Measurements from ENCODE around the gene PDRG1. TPM values are rescaled to one million over a fixed set of nuclear protein-coding genes. Genes with fewer than 3 reads are reported as not detected.

Gene PDRG1
- total RNA-seq, 1 donor from 2014 or later = 20.6 TPM

GRCh38 chr20:31909253-31910070 lies 42.4 kb downstream of the PDRG1 start:
- H2AFZ ChIP-seq (ENCODE audit: low read depth, low read length) = no peak overlapping the region
- Mint-ChIP-seq H3K4me3 (ENCODE audit: unreplicated experiment) (no peak overlapping the region), H3K27me3 (ENCODE audit: low read depth, unreplicated experiment) (peaks cover 8% of the 10 kb centered on the region), H3K9me3 (ENCODE audit: unreplicated experiment) (no peaks in the 10 kb centered on the region), H3K36me3 (ENCODE audit: low read depth, unreplicated experiment) (no peaks in the 10 kb centered on the region), H3K27ac (ENCODE audit: unreplicated experiment) (no peak overlapping the region), H3K4me1 (ENCODE audit: low read depth, unreplicated experiment) (no peaks in the 10 kb centered on the region)
- H3K27ac ChIP-seq (ENCODE audit: low read depth, low read length) = no peak overlapping the region
- no peaks in the 10 kb centered on the region for H3K4me1 ChIP-seq (ENCODE audit: insufficient read depth, low read length)
- no peaks in the 10 kb centered on the region for H3K27me3 ChIP-seq (ENCODE audit: insufficient read depth, low read length)
- H3K4me2 ChIP-seq (ENCODE audit: low read length) = no peak overlapping the region
- no peak overlapping the region for H3K4me3 ChIP-seq (ENCODE audit: insufficient read depth, low read depth, low read length)
- H4K20me1 ChIP-seq (ENCODE audit: insufficient read depth, low read length) = no peaks in the 10 kb centered on the region
- H3K79me2 ChIP-seq (ENCODE audit: insufficient read depth, low read length) = no peaks in the 10 kb centered on the region
- FAIRE-seq = no peak
- H3K9me3 ChIP-seq (ENCODE audit: insufficient read depth, low read depth, low read length) = no peaks in the 10 kb centered on the region
- no peak overlapping the region for H3K9ac ChIP-seq (ENCODE audit: low read length)
- DNase-seq (ENCODE audit: low read depth) = no peak
- TF ChIP-seq CTCF (IDR thresholded peaks at IDR 0.05; ENCODE audit: insufficient read depth, low read depth, low read length) (no peak), EZH2 (IDR thresholded peaks at IDR 0.05; ENCODE audit: insufficient read depth, low read length) (no peak)
- no peaks in the 10 kb centered on the region for H3K36me3 ChIP-seq (ENCODE audit: insufficient read depth, low read length)

DNA sequence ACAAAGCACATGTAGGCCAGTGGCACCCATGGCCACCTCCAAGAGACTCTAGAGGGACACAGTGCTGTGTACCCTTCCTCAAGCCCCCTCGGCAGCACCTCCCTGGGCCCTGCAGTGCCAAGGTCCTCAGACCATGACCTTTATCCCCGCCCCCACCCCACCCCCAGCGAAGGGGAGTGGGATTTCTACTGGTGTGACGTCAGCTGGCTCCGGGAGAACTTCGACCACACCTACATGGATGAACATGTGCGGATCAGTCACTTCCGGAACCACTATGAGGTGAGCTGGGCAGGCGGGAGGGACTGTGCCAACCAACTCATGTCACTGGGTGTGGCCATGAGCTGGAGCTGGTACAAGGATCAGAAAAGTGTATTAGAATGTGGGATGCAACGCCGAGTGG lies 43.4 kb downstream of the PDRG1 start:
- no peak overlapping the region for H2AFZ ChIP-seq (ENCODE audit: low read depth, low read length)
- no peaks in the 10 kb centered on the region for H3K9me3 ChIP-seq (ENCODE audit: insufficient read depth, low read depth, low read length)
- H3K79me2 ChIP-seq (ENCODE audit: insufficient read depth, low read length) = no peaks in the 10 kb centered on the region
- H3K27me3 ChIP-seq (ENCODE audit: insufficient read depth, low read length) = no peaks in the 10 kb centered on the region
- H3K27ac ChIP-seq (ENCODE audit: low read depth, low read length) = no peak overlapping the region
- H3K9ac ChIP-seq (ENCODE audit: low read length) = no peak overlapping the region
- no peak for TF ChIP-seq CTCF (IDR thresholded peaks at IDR 0.05; ENCODE audit: insufficient read depth, low read depth, low read length)
- TF ChIP-seq EZH2 (IDR thresholded peaks at IDR 0.05; ENCODE audit: insufficient read depth, low read length) = no peak
- H3K36me3 Mint-ChIP-seq (ENCODE audit: low read depth, unreplicated experiment) = no peaks in the 10 kb centered on the region
- no peak overlapping the region for H3K4me2 ChIP-seq (ENCODE audit: low read length)
- no peaks in the 10 kb centered on the region for H3K9me3 Mint-ChIP-seq (ENCODE audit: unreplicated experiment)
- no peaks in the 10 kb centered on the region for H3K36me3 ChIP-seq (ENCODE audit: insufficient read depth, low read length)
- H3K27ac Mint-ChIP-seq (ENCODE audit: unreplicated experiment) = no peak overlapping the region
- no peak overlapping the region for H3K4me3 Mint-ChIP-seq (ENCODE audit: unreplicated experiment)
- no peak overlapping the region for H3K4me3 ChIP-seq (ENCODE audit: insufficient read depth, low read depth, low read length)
- peaks cover 8% of the 10 kb centered on the region for H3K27me3 Mint-ChIP-seq (ENCODE audit: low read depth, unreplicated experiment)
- FAIRE-seq (no peak), DNase-seq (ENCODE audit: low read depth) (no peak)
- H3K4me1 ChIP-seq (ENCODE audit: insufficient read depth, low read length) = no peaks in the 10 kb centered on the region
- H4K20me1 ChIP-seq (ENCODE audit: insufficient read depth, low read length) = no peaks in the 10 kb centered on the region
- H3K4me1 Mint-ChIP-seq (ENCODE audit: low read depth, unreplicated experiment) = no peaks in the 10 kb centered on the region

DNA sequence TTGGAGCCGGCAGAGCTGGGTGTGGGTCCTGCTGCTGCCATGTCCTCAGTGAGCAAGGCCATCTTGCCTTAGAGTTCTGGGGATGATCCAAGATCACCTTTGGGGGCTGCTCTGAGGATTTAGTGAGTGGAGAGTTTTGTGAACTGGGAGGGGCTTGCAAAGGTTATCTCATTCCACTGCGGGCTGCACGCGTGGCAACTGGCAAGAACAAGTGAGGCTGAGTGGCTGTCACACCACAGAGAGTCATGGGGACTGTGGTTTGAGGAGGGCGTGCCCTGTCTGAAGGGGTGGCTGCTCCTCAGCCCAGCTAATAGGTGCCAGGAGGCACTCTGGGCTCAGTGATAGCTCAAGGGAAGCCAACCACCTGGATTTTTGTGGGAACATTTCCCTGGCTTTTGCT lies 43.8 kb downstream of the PDRG1 start:
- no peak for DNase-seq (ENCODE audit: low read depth)
- Mint-ChIP-seq H3K4me3 (ENCODE audit: unreplicated experiment) (no peak overlapping the region), H3K27me3 (ENCODE audit: low read depth, unreplicated experiment) (peaks cover 8% of the 10 kb centered on the region), H3K36me3 (ENCODE audit: low read depth, unreplicated experiment) (no peaks in the 10 kb centered on the region), H3K9me3 (ENCODE audit: unreplicated experiment) (no peaks in the 10 kb centered on the region), H3K27ac (ENCODE audit: unreplicated experiment) (no peak overlapping the region), H3K4me1 (ENCODE audit: low read depth, unreplicated experiment) (no peaks in the 10 kb centered on the region)
- H3K36me3 ChIP-seq (ENCODE audit: insufficient read depth, low read length) = no peaks in the 10 kb centered on the region
- no peak overlapping the region for H3K4me2 ChIP-seq (ENCODE audit: low read length)
- no peak overlapping the region for H2AFZ ChIP-seq (ENCODE audit: low read depth, low read length)
- H3K27ac ChIP-seq (ENCODE audit: low read depth, low read length) = no peak overlapping the region
- no peaks in the 10 kb centered on the region for H3K27me3 ChIP-seq (ENCODE audit: insufficient read depth, low read length)
- TF ChIP-seq CTCF (IDR thresholded peaks at IDR 0.05; ENCODE audit: insufficient read depth, low read depth, low read length) (no peak), EZH2 (IDR thresholded peaks at IDR 0.05; ENCODE audit: insufficient read depth, low read length) (no peak)
- no peaks in the 10 kb centered on the region for H3K79me2 ChIP-seq (ENCODE audit: insufficient read depth, low read length)
- H4K20me1 ChIP-seq (ENCODE audit: insufficient read depth, low read length) = no peaks in the 10 kb centered on the region
- H3K4me3 ChIP-seq (ENCODE audit: insufficient read depth, low read depth, low read length) = no peak overlapping the region
- no peak overlapping the region for H3K9ac ChIP-seq (ENCODE audit: low read length)
- H3K9me3 ChIP-seq (ENCODE audit: insufficient read depth, low read depth, low read length) = no peaks in the 10 kb centered on the region
- FAIRE-seq = no peak
- H3K4me1 ChIP-seq (ENCODE audit: insufficient read depth, low read length) = no peaks in the 10 kb centered on the region

All from astrocyte (in vitro differentiated cells and primary cell).